Motor neuron (in vitro differentiated cells): ENCODE measurements around the gene COQ10A. TPM values are rescaled to one million over a fixed set of nuclear protein-coding genes. Genes with fewer than 3 reads are reported as not detected.

Source experiments
- ATAC-seq, 8 experiments: fragments of 200-7000 bp; cut with Tn5 transposase; replicated peaks in 6 of 8; 2 replicates each; pipeline ENCODE4 v1.8.0; 2021; ENCODE audit warnings: mild to moderate bottlenecking in 8 of 8, moderate library complexity in 8 of 8
- H3K27ac ChIP-seq, 2 donors: fragments of 250-450 bp; sonication (Bioruptor Pico); 2 replicates each; pipeline ENCODE4 v1.9.0; 2021; ENCODE audit warnings: antibody characterized with exemption in 2 of 2, mild to moderate bottlenecking in 2 of 2, moderate library complexity in 1 of 2
- H3K4me1 ChIP-seq, 2 donors: fragments of 250-450 bp; sonication (Bioruptor Pico); replicated peaks in 1 of 2; 2 replicates each; pipeline ENCODE4 v1.6.1; 2021; ENCODE audit warnings: antibody characterized with exemption in 2 of 2, mild to moderate bottlenecking in 2 of 2, moderate library complexity in 1 of 2
- H3K4me3 ChIP-seq, 5 donors: fragments of 250-450 bp; sonication (Bioruptor Pico); 2 replicates each; pipeline ENCODE4 v1.9.0; 2021; ENCODE audit warnings: antibody characterized with exemption in 5 of 5, mild to moderate bottlenecking in 5 of 5, moderate library complexity in 4 of 5
- WGBS, 10 experiments: fragments of 450-650 bp; shearing (Covaris generic); methylation state at CpG; one replicate each; pipeline ENCODE4 v1.0.0; 2022; 5-methylcytosine and 5-hydroxymethylcytosine counted together
- in situ Hi-C, 9 experiments: fragments of 400-800 bp; cut with MboI; loops; one replicate each; pipeline ENCODE4 v1.15.0; 2021; ENCODE audit warnings: low sequenced_read_pairs in 9 of 9, low pct_unique_long_range_greater_than_20kb in 2 of 9; ENCODE audit not compliant: unreplicated experiment in 9 of 9
- total RNA-seq, 8 experiments: library from RNA; unstranded; fragments of 300-600 nt; gene quantifications; 2 replicates each; pipeline versions ENCODE4 v1.2.3 to v1.2.4, GENCODE V29; 2022

COQ10A gene
- total RNA-seq, 8 experiments from 2014 or later = 6.8 to 17.4 (median 14.3) TPM

DNA sequence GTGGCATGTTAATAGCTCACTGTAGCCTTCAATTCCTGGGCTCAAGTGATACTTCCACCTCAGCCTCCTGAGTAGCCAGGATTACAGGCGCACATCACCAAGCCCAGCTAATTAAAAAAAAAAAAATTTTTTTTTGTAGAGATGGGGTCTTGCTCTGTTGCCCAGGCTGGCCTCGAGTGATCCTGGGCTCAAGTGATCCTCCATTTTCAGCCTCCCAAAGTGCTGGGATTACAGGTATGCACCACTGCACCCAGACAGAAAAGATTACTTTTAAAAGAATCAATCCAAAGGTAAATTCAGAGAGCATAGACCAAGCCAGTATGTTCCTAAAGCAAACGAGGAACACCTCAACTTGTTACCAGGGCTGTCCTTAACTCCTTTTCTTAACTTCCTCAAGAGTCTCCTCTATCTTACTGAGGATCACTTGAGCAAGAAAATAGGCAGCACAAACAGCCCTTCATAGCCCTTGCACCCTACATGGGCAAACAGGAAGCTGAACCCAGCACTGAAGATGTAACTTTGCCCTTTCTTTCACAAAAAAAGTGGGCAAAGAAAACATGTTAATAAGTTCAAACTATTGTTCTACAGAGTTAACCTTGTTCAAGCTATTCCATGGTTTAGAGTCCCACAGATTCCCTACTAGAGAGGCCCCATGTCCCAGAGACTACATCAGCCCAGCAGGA lies 22.1 kb downstream of the COQ10A start:
- in situ Hi-C loops = no loop called here
- no peaks in the 10 kb centered on the region for H3K4me1 ChIP-seq
- no peak for ATAC-seq
- H3K4me3 ChIP-seq = no peak overlapping the region
- WGBS, 10 experiments = 67 to 100% (median 95%) methylated on average over 1 to 3 of the region's 3 CpGs; no CpG with 5 or more reads in 2 of the 10 experiments
- H3K27ac ChIP-seq = no peak overlapping the region

DNA sequence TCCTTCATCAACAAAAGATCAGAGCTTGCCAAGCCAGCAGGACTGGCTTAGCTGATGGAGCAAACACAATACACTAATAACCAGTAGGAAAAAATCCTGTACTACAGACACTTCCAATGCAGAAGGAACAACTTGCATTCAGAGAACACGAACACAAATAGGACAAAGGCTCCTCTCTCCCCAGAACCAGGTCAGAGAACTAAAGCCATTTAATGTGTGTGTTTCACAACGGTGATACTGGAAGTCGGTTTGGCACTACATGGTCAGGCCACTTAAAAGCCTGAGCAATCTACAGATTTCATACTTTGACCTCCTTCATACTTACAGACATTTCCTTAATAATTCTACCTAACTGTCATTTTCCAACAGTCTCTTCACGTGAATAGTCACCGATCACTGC lies 27.1 kb downstream of the COQ10A start:
- Histone ChIP-seq H3K27ac (no peak overlapping the region), H3K4me3 (no peak overlapping the region), H3K4me1 (peaks cover 3 to 7% of the 10 kb centered on the region in 2 donors)
- 33 to 96% (median 88%) methylated on average over 1 to 5 of the region's 5 CpGs; no CpG with 5 or more reads in 1 of the 10 experiments for WGBS, 10 experiments
- in situ Hi-C loops = no loop called here
- no peak for ATAC-seq

DNA sequence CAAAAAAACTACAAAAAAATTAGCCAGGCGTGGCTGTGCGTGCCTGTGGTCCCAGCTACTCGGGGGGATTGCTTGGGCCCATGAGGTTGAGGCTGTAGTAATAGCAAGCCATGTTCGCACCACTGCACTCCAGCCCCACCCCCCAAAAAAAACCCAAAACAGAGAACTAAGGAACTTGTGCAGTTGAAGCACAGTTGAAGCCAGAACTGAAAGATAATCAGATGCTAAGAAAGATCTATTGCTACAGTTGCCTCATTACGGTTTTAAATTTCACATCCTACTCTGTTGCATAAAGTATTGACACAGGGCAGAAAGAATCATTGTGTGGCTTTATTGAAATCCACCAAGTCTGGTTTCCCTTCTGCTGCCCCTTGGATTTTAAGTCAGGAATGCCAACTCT lies 29.6 kb downstream of the COQ10A start:
- no peak overlapping the region for H3K27ac ChIP-seq
- H3K4me1 ChIP-seq = peaks cover 17 to 20% of the 10 kb centered on the region in 2 donors
- no peak for ATAC-seq

DNA sequence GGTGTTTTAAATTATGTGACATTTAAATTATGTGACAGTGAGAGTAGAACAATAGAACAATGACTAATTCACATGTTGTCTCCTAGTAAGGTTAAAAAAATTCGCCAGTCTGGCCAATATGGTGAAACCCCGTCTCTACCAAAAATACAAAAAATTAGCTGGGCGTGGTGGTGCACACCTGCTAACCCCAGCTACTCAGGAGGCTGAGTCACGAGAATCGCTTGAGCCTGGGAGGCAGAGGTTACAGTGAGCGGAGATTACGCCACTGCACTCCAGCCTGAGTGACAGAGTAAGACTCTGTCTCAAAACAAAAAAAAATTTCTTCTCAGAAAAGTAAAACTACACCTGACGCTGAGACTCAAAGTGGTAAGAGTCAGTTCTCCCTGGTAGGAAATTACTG lies 30.7 kb downstream of the COQ10A start:
- 85 to 100% (median 93%) methylated on average over 1 to 8 of the region's 8 CpGs; no CpG with 5 or more reads in 2 of the 10 experiments for WGBS, 10 experiments
- Histone ChIP-seq H3K27ac (no peak overlapping the region), H3K4me3 (no peak overlapping the region), H3K4me1 (peaks cover 17 to 20% of the 10 kb centered on the region in 2 donors)
- in situ Hi-C loops = no loop called here
- ATAC-seq = no peak

More for the DNA sequence above, 29.6 kb downstream of the COQ10A start:
- H3K4me3 ChIP-seq = no peak overlapping the region
- 0 to 100% (median 79%) methylated on average over 1 to 5 of the region's 5 CpGs; no CpG with 5 or more reads in 1 of the 10 experiments for WGBS, 10 experiments
- in situ Hi-C loops = no loop called here

DNA sequence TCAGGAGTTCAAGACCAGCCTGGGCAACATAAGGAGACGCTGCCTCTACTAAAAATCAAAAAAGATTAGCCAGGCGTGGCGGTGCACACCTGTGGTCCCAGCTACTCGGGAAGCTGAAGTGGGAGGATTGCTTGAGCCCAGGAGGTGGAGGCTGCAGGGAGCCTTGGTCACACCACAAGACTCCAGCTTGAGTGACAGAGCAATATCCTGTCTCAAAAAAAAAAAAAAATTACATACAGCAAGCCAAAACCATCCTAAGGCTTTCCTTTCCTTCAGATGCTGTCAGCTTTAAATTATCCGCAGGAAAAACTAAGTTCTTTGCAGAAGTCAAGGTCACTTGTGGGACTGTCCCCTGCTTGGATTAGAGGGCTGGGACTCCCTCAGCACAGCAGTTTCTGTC lies 32.1 kb downstream of the COQ10A start:
- no peak for ATAC-seq
- peaks cover 17 to 20% of the 10 kb centered on the region in 2 donors for H3K4me1 ChIP-seq
- in situ Hi-C loops = no loop called here
- H3K27ac ChIP-seq = no peak overlapping the region
- 50 to 89% (median 78%) methylated on average over 1 to 5 of the region's 5 CpGs; no CpG with 5 or more reads in 2 of the 10 experiments for WGBS, 10 experiments
- H3K4me3 ChIP-seq = peak overlapping the region; percentile 61 to 90 (median 66)

DNA sequence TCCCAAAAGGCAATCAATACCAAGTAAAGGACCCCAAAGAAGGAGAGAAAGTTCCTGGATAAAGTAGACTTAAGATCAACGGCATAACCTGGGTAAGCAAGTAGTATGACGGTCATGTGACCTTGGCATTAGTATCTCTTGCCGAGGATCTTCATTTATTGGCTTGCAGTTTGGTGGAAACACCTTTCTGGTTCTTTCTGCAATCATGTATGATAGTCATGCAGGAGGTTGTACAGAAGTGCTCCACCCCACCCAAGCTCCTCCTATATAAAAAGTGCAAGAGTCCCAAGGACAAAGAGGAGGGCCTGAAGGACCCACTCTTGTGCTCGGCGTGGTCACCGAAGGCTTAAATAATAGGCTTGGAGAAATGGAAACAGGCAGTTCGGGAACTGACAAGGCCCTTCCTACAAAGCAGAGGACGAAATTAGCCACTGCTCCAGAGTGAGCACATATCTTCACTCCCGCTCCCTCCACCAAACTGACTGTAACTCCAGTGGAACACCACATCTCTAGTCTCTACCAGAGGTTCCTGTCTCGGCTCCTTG lies 32.6 kb downstream of the COQ10A start:
- Histone ChIP-seq H3K4me3 (peak overlapping the region; percentile 61 to 90 (median 66)), H3K4me1 (peaks cover 17 to 20% of the 10 kb centered on the region in 2 donors), H3K27ac (peak overlapping the region; percentile 75 to 87)
- in situ Hi-C loops = no loop called here
- 0 to 11% (median 0%) methylated on average over 1 to 10 of the region's 10 CpGs for WGBS, 10 experiments
- ATAC-seq = peak in 3 of 8 experiments; percentile 11 to 19 (median 14)

DNA sequence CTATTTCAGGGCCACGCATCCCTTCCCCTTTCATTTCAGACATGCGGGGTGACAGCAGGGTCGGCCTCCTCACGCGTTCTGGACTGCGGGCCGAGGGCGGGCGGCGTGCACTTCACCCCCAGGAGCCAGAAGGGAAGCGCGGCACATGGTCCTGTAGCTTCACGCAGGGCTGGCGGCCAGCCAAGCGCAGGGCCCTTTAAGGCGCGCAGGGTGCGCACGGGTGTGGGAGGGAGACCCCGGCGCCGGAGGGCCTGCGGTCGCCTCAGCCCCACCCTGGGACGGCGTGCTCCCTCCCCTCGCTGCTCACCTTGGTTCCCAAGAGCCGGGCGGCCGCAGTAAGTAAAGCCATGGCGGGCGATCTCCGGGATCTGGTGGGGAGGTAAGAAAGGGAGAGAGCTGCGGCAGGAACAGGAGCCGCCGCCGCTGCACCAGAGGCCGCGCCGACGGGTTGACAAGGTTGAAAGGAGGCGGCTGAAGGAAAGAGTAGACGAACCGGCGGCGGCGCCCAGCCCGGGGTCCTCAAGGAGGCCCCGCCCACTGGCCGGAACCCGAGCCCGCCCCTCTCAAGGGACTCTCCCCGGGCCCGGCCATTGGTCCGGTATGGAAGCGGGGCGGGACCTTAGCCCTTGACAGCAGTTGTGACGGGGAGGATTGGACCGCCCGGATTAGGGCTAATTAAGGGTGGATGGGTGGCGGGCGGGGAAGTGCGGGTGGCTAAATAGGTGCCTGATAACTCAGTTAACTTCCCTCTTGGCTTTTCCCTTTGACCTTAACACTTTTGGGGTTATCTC lies 33.3 kb downstream of the COQ10A start, which contains the start of gene CS:
TSS of gene CS (minus strand) at position 478 of the 791 bp plus-strand sequence. CDS start at position 349, 129 bp downstream.
- peak; percentile 89 to 96 (median 96) for ATAC-seq
- Histone ChIP-seq H3K4me3 (peak within 1 kb of the TSS; percentile 61 to 90 (median 66)), H3K4me1 (peaks cover 17 to 20% of the 10 kb centered on the region in 2 donors), H3K27ac (peak within 1 kb of the TSS; percentile 75 to 87)
- 0 to 1% methylated on average over 4 to 17 of the region's 63 CpGs; no CpG with 5 or more reads in 8 of the 10 experiments for WGBS, 10 experiments
- in situ Hi-C loops = no loop called here

DNA sequence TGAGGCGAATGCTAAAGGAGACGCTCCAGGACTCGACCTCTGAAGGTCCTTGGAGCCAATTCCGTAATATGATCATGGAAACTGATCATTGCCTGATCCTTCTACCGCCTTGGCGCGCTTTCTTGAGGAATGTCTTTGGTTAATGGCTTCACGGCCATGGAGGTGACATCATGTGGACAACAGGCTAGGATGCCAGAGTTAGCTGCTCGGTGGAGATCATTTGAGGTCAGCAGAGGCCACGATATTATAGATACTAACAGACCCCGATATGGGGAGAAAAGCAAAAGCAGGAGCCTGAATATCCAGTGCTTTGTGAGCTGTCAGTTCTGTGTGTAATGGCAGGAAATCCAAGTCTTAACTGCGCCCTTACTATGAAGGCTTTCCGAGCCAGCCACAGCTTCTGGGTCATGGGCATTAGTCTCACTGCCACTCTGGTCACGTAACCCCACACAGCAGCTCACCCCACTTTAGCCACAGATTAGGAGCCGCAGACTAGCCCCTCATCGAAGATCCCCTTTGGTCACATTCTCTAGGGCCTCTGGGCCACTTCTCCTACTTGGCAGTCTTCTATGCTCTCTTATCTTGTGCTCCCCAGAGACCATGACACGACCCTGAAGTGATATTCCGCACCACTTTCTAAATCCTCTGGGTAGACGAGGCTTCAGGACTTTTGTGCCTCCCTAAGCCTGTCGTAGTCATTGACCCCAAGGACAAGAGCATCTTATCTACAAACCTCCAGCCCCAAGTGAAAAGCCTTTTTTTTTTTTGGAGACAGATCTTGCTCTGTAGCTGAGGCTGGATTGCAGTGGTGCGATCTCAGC lies 34.1 kb downstream of the COQ10A start:
- in situ Hi-C loops = no loop called here
- peak overlapping the region; percentile 61 to 90 (median 66) for H3K4me3 ChIP-seq
- peak overlapping the region; percentile 62 to 84 for H3K27ac ChIP-seq
- peak; percentile 8 to 33 (median 16) for ATAC-seq
- peaks cover 17 to 20% of the 10 kb centered on the region in 2 donors for H3K4me1 ChIP-seq
- WGBS, 10 experiments = 0 to 100% (median 40%) methylated on average over 1 to 13 of the region's 21 CpGs; no CpG with 5 or more reads in 2 of the 10 experiments

DNA sequence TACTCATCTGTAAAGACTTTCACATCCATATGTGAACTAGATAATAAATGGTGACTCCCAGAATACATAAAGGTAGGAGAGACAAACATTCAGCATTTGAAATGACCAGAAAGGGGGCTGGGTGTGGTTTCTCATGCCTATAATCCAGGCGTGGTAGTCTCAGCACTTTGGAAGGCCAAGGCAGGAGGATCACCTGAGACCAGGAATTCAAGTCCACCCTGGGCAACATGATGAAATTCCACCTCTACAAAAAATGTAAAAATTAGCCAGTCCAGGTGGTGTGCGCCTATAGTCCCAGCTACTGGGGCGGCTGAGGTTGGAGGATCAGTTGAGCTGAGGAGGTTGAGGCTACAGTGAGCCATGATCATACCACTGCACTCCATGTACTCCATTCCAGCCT lies 37.5 kb downstream of the COQ10A start:
- 60 to 100% (median 83%) methylated on average over 1 to 2 of the region's 3 CpGs; no CpG with 5 or more reads in 5 of the 10 experiments for WGBS, 10 experiments
- no peak for ATAC-seq
- no peak overlapping the region for H3K27ac ChIP-seq
- in situ Hi-C loops = no loop called here
- H3K4me1 ChIP-seq = peaks cover 9% of the 10 kb centered on the region in 2 donors
- no peak overlapping the region for H3K4me3 ChIP-seq

DNA sequence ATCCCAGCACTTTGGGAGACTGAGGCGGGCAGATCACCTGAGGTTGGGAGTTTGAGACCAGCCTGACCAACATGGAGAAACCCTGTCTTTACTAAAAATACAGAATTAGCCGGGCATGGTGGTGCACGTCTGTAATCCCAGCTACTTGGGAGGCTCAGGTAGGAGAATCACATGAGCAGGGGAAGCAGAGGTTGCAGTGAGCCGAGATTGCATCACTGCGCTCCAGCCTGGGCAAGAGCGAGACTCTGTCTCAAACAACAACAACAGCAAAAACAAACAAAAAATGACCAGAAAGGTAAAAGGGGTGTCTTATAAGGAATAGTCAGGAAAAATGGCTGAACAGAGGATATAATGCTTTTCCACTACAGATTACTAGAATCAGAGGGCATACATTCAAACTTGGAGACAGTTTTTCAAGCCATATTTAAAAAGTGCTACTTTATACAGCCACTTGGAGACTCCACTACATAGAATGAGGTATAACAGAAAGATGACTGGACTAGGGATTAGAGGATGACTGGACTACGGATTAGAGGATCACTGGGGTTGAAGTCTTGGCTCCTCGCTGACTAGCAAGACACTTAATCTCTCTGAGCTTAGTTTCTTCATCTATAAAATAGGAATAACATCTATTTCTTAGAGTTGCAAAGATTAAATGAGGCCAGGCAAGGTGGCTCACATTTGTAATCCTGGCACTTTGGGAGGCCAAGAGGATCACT lies 38.3 kb downstream of the COQ10A start:
- no peak overlapping the region for H3K4me3 ChIP-seq
- 94 to 100% (median 98%) methylated on average over 2 to 5 of the region's 8 CpGs; no CpG with 5 or more reads in 3 of the 10 experiments for WGBS, 10 experiments
- no peak overlapping the region for H3K27ac ChIP-seq
- in situ Hi-C loops = no loop called here
- peaks cover 8 to 9% of the 10 kb centered on the region in 2 donors for H3K4me1 ChIP-seq
- ATAC-seq = no peak

DNA sequence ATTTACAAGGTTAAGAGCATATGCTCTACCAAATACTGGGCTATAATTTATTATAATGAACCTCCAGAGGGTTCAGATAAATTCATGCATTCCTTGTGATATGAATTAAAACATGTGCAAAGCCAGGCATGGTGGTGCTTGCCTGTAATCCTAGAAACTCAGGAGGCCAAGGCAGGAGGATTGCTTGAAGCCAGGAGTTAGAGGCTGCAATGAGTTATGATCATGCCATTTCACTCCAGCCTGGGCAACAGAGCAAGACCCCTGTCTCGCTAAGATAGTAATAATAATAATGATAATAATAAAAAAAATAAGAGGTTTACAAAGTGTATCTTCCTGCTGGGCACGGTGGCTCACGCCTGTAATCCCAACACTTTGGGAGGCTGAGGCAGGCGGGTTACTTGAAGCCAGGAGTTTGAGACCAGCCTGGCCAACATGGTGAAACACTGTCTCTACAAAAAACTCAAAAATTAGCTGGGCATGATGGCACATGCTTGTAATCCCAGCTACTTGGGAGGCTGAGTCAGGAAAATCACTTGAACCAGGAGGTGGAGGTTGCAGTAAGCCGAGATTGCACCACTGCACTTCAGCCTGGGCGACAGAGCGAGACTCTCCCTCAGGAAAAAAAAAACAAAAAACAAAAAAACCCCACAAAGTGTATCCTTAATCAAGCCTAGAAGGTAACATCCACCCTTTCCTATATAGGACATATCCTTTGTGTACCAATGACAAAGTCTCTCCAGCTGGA lies 40.7 kb downstream of the COQ10A start:
- H3K4me1 ChIP-seq = no peaks in the 10 kb centered on the region
- no peak for ATAC-seq
- in situ Hi-C loops = no loop called here
- WGBS, 10 experiments = 83 to 100% (median 100%) methylated on average over 1 to 7 of the region's 7 CpGs; no CpG with 5 or more reads in 2 of the 10 experiments
- H3K27ac ChIP-seq = no peak overlapping the region
- H3K4me3 ChIP-seq = no peak overlapping the region
